Activated CD4-positive, alpha-beta T cell treated with anti-CD3 and anti-CD28 coated beads for 48 hours (primary cell): Measurements from ENCODE around the gene RTP1.
"Not testable (repeated sequence)": the region's sequence is repeated elsewhere in the genome, so short reads cannot be mapped to it uniquely, and the experiment has no call there.

Source experiments
- DNase-seq: peaks from one replicate; pipeline ENCODE4 v3.0.0-alpha.2; 2020

RTP1 gene

GRCh38 chr3:187199463-187200050, 2.3 kb downstream of the RTP1 start:
- not testable (repeated sequence) for DNase-seq

- no peak for DNase-seq
Measured at GRCh38 chr3:187205683-187206082, 8.4 kb downstream of the RTP1 start.

GRCh38 chr3:187207062-187207461, 9.8 kb downstream of the RTP1 start:
- no peak for DNase-seq

GRCh38 chr3:187207624-187208023, 10.3 kb downstream of the RTP1 start:
- DNase-seq = no peak

- no peak for DNase-seq
Measured at GRCh38 chr3:187208159-187208558, 10.9 kb downstream of the RTP1 start.

GRCh38 chr3:187209491-187209890, 12.2 kb downstream of the RTP1 start:
- no peak for DNase-seq

GRCh38 chr3:187210091-187210490, 12.8 kb downstream of the RTP1 start:
- no peak for DNase-seq

GRCh38 chr3:187210545-187211327, 13.4 kb downstream of the RTP1 start:
- DNase-seq = no peak

- DNase-seq = no peak
Measured at GRCh38 chr3:187211532-187212195, 14.4 kb downstream of the RTP1 start.

- no peak for DNase-seq
Measured at GRCh38 chr3:187212196-187212545, 14.9 kb downstream of the RTP1 start.

- no peak for DNase-seq
Measured at GRCh38 chr3:187212705-187213104, 15.4 kb downstream of the RTP1 start.

- no peak for DNase-seq
Measured at GRCh38 chr3:187213616-187214015, 16.3 kb downstream of the RTP1 start.

- DNase-seq = no peak
Measured at GRCh38 chr3:187215460-187215859, 18.2 kb downstream of the RTP1 start.

GRCh38 chr3:187222801-187223200, 25.5 kb downstream of the RTP1 start:
- no peak for DNase-seq

GRCh38 chr3:187223799-187224198, 26.5 kb downstream of the RTP1 start:
- DNase-seq = no peak

GRCh38 chr3:187227658-187228258, 30.5 kb downstream of the RTP1 start:
- DNase-seq = no peak

- no peak for DNase-seq
Measured at GRCh38 chr3:187228740-187229139, 31.5 kb downstream of the RTP1 start.

GRCh38 chr3:187230011-187230410, 32.7 kb downstream of the RTP1 start:
- no peak for DNase-seq

GRCh38 chr3:187236962-187237361, 39.7 kb downstream of the RTP1 start:
- DNase-seq = no peak

GRCh38 chr3:187237741-187238140, 40.5 kb downstream of the RTP1 start:
- no peak for DNase-seq

- no peak for DNase-seq
Measured at GRCh38 chr3:187238239-187238638, 41.0 kb downstream of the RTP1 start.

GRCh38 chr3:187238835-187239234, 41.5 kb downstream of the RTP1 start:
- not testable (repeated sequence) for DNase-seq

- no peak for DNase-seq
Measured at GRCh38 chr3:187242435-187242834, 45.1 kb downstream of the RTP1 start.

GRCh38 chr3:187242900-187243299, 45.6 kb downstream of the RTP1 start:
- no peak for DNase-seq
